Measurements from ENCODE around the gene FAM76A.

GRCh38 chr1:27752360-27752759 is 26.6 kb downstream of the FAM76A start:
- TF ChIP-seq, protein P1, sequence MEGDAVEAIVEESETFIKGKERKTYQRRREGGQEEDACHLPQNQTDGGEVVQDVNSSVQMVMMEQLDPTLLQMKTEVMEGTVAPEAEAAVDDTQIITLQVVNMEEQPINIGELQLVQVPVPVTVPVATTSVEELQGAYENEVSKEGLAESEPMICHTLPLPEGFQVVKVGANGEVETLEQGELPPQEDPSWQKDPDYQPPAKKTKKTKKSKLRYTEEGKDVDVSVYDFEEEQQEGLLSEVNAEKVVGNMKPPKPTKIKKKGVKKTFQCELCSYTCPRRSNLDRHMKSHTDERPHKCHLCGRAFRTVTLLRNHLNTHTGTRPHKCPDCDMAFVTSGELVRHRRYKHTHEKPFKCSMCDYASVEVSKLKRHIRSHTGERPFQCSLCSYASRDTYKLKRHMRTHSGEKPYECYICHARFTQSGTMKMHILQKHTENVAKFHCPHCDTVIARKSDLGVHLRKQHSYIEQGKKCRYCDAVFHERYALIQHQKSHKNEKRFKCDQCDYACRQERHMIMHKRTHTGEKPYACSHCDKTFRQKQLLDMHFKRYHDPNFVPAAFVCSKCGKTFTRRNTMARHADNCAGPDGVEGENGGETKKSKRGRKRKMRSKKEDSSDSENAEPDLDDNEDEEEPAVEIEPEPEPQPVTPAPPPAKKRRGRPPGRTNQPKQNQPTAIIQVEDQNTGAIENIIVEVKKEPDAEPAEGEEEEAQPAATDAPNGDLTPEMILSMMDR (IDR thresholded peaks at IDR 0.05; ENCODE audit: insufficient read depth, low read depth, low read length): no peak
- TF ChIP-seq EZH2 (IDR thresholded peaks at IDR 0.05; ENCODE audit: insufficient read depth, low read length): no peak
